HG02571 (cell line): Measurements from ENCODE around the gene KIFBP.
"Not testable (repeated sequence)": the region's sequence is repeated elsewhere in the genome, so short reads cannot be mapped to it uniquely, and the experiment has no call there.

Source experiments
- ATAC-seq: cut with Tn5 transposase; IDR thresholded peaks from one replicate; pipeline ENCODE4 v1.9.1; 2021; ENCODE audit warnings: mild to moderate bottlenecking, moderate library complexity; ENCODE audit not compliant: unreplicated experiment

Gene KIFBP

DNA sequence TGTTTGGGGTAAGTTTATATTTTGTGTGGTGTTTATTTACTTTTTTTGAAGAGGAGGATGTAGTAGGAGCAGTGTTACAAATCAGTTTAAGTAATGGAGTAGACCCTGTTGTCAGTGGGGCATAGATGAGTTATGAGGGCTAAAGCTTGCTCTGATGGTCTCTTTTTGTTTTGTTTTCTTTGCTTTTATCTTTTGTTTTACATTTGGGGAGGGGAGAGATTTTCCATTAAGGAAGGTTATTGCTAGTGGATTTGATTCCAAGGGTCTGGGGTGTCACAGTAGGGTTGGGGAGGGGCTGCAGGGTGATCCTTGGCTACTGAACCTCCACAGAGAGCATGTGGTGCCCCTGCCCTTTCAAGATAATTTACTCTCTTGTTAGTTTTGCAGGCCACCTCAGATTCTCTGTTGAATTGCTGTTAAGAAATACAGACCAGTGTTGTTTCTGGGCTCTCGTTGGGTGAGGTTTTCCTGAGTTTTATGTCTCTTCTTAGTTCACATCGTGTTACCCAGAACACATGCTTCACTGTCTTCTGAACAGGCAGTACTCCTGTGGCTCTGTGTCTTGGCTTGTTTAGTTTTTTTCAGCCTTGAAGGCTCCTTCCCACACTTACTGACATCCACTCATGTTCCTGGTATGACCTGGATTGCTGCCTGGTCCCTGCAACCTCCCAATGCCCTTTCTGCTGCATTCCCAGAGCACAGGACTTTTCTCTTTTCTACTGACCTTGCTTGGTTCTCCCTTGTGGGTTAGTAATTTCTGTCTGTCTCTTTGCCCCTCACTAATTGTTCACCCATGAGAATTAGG lies 4.2 kb downstream of the KIFBP start:
- no peak for ATAC-seq

- ATAC-seq, result no peak
Measured at GRCh38 chr10:68997211-68997610, 8.6 kb downstream of the KIFBP start.

DNA sequence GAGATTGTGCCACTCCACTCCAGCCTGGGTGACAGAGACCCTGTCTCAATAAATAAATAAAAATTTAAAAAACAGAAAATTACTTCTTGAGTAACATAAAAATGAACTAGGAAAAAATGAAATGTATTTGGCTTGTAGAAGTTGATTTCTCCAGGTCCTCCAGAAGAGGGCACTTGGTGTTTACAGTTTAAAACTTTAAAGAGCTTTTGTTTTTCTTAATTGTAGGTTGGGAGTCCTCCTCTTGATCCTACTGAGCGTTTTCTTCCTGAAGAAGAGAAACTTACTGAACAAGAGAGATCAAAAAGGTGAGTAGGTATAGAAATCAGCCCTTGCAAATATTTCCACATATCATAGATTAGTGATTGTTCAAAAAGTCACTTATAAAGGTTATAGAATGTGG lies 16.2 kb downstream of the KIFBP start:
- no peak for ATAC-seq

- no peak for ATAC-seq
Measured at GRCh38 chr10:69005704-69006485, 17.3 kb downstream of the KIFBP start.

GRCh38 chr10:69007260-69007659 lies 18.7 kb downstream of the KIFBP start:
- ATAC-seq, result no peak

DNA sequence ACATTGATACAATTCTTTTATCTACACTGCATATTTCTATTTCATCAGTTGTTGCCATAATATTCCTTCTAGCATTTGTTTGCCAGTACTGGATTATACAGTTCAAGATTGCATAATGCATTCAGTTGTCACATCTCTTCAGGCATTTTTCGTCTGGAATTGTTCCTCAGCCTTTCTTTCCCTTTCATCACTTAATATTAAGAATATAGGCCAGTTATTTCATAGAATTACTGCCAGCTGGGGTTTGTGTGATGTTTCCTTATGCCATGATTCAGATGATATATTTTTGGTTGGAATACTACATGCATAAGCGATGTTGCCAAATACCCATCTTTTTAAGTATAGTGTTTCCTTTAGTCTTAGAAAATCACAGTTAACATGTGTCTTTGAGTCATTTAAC lies 20.8 kb downstream of the KIFBP start:
- no peak for ATAC-seq

DNA sequence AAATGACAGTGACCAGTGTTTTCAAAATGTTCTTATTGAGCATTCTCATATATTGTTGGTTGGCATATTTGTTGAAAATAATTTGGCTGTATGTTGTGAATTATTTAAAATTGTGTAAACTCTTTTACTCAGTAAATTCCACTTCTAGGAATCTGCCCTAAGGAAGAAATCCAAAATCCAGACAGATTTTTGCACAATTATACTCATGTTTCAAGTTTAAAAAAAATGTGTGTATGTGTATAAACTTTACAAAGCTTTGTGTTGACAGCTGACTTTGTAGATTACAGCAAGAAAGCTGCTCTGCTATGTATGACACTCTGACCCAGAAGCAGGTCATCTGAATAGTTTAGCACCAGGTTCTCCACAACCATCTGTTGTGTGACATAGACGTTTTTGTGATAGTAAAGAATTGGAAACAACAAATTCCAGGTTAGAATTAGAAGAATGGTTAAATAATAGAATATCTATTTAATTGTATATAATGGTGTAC lies 21.6 kb downstream of the KIFBP start:
- ATAC-seq, result no peak

GRCh38 chr10:69012778-69013177 lies 24.2 kb downstream of the KIFBP start:
- not testable (repeated sequence) for ATAC-seq

DNA sequence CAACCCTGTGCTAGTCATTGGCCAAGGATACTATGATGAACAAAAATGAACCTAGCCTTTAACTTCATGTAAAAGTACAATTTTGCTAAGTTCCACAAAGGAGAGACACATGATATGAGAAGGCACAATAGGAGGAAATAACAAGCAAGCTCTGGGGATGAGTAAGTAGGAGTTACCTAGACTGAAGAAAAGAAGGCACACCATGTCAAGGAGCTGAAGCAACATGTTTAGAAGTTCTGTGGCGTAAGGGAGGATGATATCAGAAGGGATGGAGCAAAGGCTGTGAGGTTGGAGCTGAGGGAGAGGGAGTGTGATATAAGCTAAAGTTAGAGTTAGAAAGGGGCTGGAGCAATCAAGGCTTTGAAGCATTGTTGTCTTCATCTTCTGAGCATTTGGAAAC lies 25.6 kb downstream of the KIFBP start:
- no peak for ATAC-seq

- ATAC-seq, result no peak
Measured at GRCh38 chr10:69018613-69019012, 30.0 kb downstream of the KIFBP start.

GRCh38 chr10:69022611-69023010 lies 34.0 kb downstream of the KIFBP start:
- no peak for ATAC-seq

GRCh38 chr10:69025370-69025896 lies 36.8 kb downstream of the KIFBP start:
- no peak for ATAC-seq

DNA sequence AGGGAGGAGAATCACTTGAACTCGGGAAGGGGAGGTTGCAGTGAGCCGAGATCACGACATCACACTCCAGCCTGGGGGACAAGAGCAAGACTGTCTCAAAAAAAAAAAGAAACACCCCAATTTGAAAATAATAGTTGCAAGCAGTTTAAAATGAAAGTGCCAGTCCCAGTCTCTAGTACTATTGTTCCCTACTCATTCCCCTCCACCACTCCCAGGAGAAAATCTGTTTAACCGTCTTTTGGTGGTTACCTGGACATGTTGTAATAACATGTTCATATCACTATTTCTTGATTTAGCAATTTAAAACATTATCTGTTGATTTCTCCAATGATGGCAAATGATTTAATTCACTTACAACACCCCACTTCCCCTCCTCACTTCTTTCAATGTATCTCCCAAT lies 44.7 kb downstream of the KIFBP start:
- no peak for ATAC-seq

DNA sequence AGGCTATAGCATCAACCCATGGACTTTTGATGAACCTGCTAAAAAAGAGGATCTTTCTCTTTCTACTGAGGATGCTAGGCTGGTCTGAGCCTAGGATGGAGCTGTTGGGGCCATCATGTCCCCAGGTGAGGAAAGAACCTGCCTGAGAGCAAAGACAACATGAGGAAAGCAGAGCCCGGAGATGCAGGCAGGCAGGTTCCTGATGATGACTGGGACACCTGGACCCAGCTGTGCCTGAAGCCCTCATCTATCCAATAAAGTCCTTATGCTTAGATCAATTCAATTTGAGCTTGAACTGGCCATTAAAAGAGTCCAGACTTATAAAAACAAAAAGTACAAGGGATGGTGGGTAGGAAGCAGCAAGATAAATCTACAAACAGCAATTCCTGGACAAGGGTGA lies 48.9 kb downstream of the KIFBP start:
- no peak for ATAC-seq

GRCh38 chr10:69040904-69041303 lies 52.3 kb downstream of the KIFBP start:
- not testable (repeated sequence) for ATAC-seq

DNA sequence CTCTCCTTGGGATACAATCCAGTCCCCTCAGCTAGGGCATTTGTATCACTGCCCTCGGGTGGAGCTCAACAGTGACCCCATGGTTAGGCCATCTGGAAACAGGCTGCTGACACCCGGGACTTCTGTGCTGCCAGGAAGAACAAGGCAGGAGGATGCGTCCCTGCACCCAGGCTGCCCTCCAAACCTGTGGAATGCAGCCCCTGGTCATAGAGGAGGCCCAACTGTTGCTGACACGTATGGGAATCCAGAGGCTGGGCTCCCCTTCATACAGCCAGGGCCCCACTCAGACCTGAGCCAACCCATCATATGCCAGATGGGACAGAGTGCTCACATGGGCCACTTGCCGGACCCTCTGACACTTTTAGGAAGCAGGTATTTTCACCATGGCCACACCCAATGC lies 53.8 kb downstream of the KIFBP start:
- no peak for ATAC-seq

DNA sequence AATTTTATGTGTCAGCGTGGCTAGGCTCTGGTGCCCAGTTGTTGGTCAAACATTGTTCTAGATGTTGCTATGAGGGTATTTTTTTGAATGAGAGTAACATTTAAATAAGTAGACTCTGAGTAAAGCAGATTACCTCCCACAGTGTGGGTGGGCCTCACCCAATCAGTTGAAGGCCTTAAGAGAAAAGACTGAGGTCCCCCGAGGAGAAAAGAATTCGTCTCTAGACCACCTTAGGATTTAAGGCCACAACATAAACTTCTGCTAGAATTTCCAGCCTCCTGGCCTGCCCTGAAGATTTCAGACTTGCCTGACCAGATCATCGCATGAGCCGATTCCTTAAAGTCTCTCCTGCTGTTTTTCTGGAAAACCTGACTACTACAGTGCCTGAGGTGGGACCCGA lies 54.2 kb downstream of the KIFBP start:
- ATAC-seq, result no peak

DNA sequence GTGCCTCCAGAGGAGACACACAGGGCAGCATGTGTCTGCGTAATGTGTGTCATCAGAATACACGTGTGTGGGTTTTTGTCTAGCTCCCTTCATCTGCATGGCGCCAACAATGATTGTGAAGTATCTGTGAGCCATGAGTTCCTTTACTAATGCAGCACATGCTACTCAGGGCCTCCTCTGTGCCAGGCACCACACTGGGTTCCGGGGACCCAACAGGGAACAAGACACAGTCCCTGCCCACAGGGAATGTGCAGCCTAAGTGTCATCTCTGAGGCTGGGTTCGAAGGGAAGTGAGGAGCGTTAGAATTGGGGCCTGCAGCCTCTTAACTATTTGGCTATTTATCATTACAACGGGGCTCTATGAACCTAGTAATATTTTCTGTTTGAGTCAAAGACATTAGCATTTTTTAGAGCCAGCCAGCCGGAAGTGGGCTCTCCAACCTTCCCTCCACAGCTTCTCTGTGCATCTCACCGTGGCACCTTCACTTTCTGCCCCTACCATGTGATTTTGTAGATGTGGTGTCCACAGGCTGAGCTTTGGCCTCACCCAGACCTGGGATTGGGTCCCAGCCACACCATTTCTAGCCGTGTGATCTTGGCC lies 55.4 kb downstream of the KIFBP start:
- no peak for ATAC-seq

DNA sequence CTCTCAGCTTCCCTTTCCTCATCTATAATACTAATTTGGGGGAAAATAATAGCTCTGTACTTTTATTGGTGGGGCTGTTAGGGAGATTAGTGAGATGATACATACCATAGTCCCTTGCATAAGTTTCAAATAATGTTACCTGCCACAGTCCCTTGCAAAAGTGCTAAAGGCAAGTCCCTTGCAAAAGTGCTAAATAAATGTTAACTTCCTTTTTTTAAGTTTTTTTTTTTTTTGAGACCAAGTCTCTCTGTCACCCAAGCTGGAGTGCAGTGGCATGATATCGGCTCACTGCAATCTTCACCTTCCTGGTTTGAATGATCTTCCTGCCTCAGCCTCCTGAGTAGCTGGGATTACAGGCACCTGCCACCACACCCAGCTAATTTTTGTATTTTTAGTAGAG lies 55.9 kb downstream of the KIFBP start:
- ATAC-seq, result no peak

GRCh38 chr10:69045441-69046300 lies 57.1 kb downstream of the KIFBP start:
- ATAC-seq, result peak; percentile 62
